ENCODE results near the gene EML2.
"Not testable (repeated sequence)": the region's sequence is repeated elsewhere in the genome, so short reads cannot be mapped to it uniquely, and the experiment has no call there.

The EML2 gene

DNA sequence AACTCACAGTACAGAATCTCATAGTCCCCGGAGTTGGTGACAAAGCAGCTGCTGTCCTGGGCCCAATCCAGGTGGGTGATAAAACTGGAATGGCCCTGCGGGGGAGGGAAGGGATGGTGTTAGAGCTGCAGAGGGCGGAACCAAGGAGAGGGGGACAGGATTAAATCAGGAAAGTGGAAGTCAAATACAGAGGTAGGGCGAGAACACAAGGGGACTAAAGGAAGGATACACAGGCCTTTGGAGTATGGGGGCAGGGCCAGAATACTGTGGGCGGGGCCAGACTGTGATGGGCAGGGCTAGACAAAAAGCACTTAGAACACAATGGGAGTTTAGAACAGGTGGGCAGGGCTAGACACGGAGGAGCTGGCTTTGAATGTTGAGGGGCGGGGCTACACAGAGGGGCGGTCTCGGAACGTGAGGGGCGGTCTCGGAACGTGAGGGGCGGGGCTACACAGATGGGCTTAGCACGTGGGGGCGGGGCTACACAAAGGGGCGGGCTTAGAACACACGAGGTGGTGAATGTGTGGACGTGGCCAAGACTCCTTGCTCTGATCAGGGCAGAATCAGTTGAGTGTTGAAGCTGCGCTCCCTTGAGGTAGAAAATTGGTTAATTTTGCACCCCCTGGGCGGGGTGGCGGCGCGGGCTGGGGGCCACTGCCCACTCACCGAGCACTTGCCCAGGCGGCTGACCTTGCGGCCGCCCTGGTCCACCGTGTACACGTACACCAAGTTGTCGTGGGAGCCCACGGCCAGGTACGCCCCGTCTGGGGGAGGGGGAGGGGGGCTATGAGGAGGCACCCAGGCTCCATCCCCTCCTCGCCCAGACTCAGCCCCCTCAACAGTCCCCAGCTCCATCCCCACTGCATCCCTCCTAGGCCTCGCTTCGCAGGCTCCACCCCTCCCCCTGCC, 23.1 kb downstream of the EML2 start:
- peak; percentile 97 for DNase-seq (ENCODE audit: extremely low spot score)
- ChIA-PET POLR2A (interaction anchor here (1.0 to 1.8 kb wide), 8 partner anchors 9 to 130 kb away, joined by 3 to 18 read pairs (median 4); partner anchors contain the start of genes EML2, QPCTL and SNRPD2), CTCF (interaction anchor here (0.6 to 2.7 kb wide), 4 partner anchors 9 to 45 kb away, joined by 3 to 11 read pairs (median 6); no protein-coding TSS in a partner anchor)
- TF ChIP-seq PKNOX1 (IDR thresholded peaks at IDR 0.05) (peak; percentile 97), CTBP1 (IDR thresholded peaks at IDR 0.05; ENCODE audit: borderline replicate concordance) (peak; percentile 74), L3MBTL2 (conservative IDR thresholded peaks at IDR 0.05) (peak; percentile 43), SP1 (IDR thresholded peaks at IDR 0.05) (0 out of 2 replicates have a peak, but pooled peaks have one; percentile 43), FOXM1 (IDR thresholded peaks at IDR 0.05; ENCODE audit: borderline replicate concordance) (no peak), BHLHE40 (IDR thresholded peaks at IDR 0.05; ENCODE audit: borderline replicate concordance) (no peak), FOXA1 (IDR thresholded peaks at IDR 0.05) (no peak), ELF4 (IDR thresholded peaks at IDR 0.05) (no peak), NFRKB (IDR thresholded peaks at IDR 0.05) (no peak)

DNA sequence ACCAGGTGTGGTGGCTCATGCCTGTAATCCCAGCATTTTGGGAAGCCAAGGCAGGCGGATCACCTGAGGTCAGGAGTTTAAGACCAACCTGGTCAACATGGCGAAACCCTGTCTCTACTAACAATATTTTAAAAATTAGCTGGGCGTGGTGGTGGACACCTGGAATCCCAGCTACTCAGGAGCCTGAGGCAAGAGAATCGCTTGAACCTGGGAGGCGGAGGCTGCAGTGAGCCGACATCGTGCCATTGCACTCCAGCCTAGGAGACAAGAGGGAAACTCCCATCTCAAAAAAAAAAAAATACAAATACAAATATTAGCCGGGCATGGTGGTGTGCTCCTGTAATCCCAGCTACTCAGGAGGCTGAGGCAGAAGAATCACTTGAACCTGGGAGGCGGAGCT, 24.1 kb downstream of the EML2 start:
- DNase-seq (ENCODE audit: extremely low spot score): not testable (repeated sequence)
- ChIA-PET CTCF (interaction anchor here (0.6 to 2.7 kb wide), 3 partner anchors 8 to 46 kb away, joined by 3 to 11 read pairs (median 5); no protein-coding TSS in a partner anchor), POLR2A (interaction anchor here (1.6 to 1.8 kb wide), 3 partner anchors 17 to 31 kb away, joined by 4 to 18 read pairs (median 6); partner anchors contain the start of gene OPA3)

- TF ChIP-seq CTBP1 (IDR thresholded peaks at IDR 0.05; ENCODE audit: borderline replicate concordance): no peak
- TF ChIP-seq PKNOX1 (IDR thresholded peaks at IDR 0.05): no peak
- no peak for TF ChIP-seq BHLHE40 (IDR thresholded peaks at IDR 0.05; ENCODE audit: borderline replicate concordance)
- no peak for TF ChIP-seq NFRKB (IDR thresholded peaks at IDR 0.05)
- no peak for TF ChIP-seq ELF4 (IDR thresholded peaks at IDR 0.05)
- TF ChIP-seq L3MBTL2 (conservative IDR thresholded peaks at IDR 0.05): no peak
- no peak for TF ChIP-seq ZNF384 (IDR thresholded peaks at IDR 0.05)
- TF ChIP-seq SUZ12 (IDR thresholded peaks at IDR 0.05): no peak
- no peak for TF ChIP-seq ARNT (IDR thresholded peaks at IDR 0.05)
- TF ChIP-seq LEF1 (IDR thresholded peaks at IDR 0.05; ENCODE audit: borderline replicate concordance): no peak
- no peak for TF ChIP-seq HDGF (IDR thresholded peaks at IDR 0.05; ENCODE audit: borderline replicate concordance)
- no peak for TF ChIP-seq FOXM1 (IDR thresholded peaks at IDR 0.05; ENCODE audit: borderline replicate concordance)
- no peak for TF ChIP-seq FOXA1 (IDR thresholded peaks at IDR 0.05)
- no peak for TF ChIP-seq TARDBP (IDR thresholded peaks at IDR 0.05)
- TF ChIP-seq SP1 (IDR thresholded peaks at IDR 0.05): no peak
- TF ChIP-seq FOXK2 (IDR thresholded peaks at IDR 0.05): no peak
- DNase-seq (ENCODE audit: extremely low spot score): no peak
- CTCF ChIA-PET: interaction anchor here (0.6 kb wide), 1 partner anchor 148 kb away, joined by 6 read pairs; no protein-coding TSS in a partner anchor
- POLR2A ChIA-PET: interaction anchor here (1.0 to 1.9 kb wide), 5 partner anchors 24 to 501 kb away, joined by 3 to 6 read pairs (median 4); partner anchors contain the start of genes OPA3, QPCTL and SNRPD2
Observed at GRCh38 chr19:45613926-45614725, 25.1 kb downstream of the EML2 start.

GRCh38 chr19:45608948-45609347, 30.2 kb downstream of the EML2 start:
- ChIA-PET POLR2A (no interaction called here), CTCF (no interaction called here)
- no peak for DNase-seq (ENCODE audit: extremely low spot score)
- TF ChIP-seq NFRKB (IDR thresholded peaks at IDR 0.05) (no peak), SP1 (IDR thresholded peaks at IDR 0.05) (no peak), SUZ12 (IDR thresholded peaks at IDR 0.05) (no peak), ZNF384 (IDR thresholded peaks at IDR 0.05) (no peak), LEF1 (IDR thresholded peaks at IDR 0.05; ENCODE audit: borderline replicate concordance) (no peak), FOXK2 (IDR thresholded peaks at IDR 0.05) (no peak), ARNT (IDR thresholded peaks at IDR 0.05) (no peak), HDGF (IDR thresholded peaks at IDR 0.05; ENCODE audit: borderline replicate concordance) (no peak), CTBP1 (IDR thresholded peaks at IDR 0.05; ENCODE audit: borderline replicate concordance) (no peak), FOXA1 (IDR thresholded peaks at IDR 0.05) (no peak), L3MBTL2 (conservative IDR thresholded peaks at IDR 0.05) (no peak), PKNOX1 (IDR thresholded peaks at IDR 0.05) (no peak), FOXM1 (IDR thresholded peaks at IDR 0.05; ENCODE audit: borderline replicate concordance) (no peak)

Data from HEK293T (cell line).